ENCODE results near the gene TCF23.

DNA sequence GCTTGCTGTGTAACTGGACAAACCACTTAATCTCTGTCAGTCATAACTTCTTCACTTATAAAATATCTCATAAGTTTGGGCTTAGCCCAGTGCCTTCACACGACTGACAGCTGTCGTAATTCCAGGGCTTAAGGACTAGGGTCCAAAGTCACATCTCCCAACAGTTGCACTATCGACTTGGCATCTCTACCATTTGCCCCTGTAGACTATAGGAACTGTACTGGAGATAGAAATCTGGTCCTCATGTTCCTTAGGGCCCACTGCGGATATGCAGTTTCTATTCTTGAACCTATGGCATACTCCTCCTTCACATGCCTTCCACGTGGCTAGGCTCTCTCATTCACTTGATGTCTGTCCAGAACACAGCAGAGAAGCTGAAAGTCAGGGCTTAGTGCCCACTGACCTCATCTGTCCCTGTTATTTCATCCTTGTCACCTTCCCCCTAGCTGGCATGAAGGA is 22.5 kb upstream of the TCF23 start:
- TF ChIP-seq EZH2phosphoT487 (IDR thresholded peaks at IDR 0.05; ENCODE audit: unreplicated experiment) (no peak), CTCF (conservative IDR thresholded peaks at IDR 0.05; ENCODE audit: low read depth in 2 of 2) (no peak), ZNF114 (CRISPR knock-in tag; IDR thresholded peaks at IDR 0.05) (no peak), POLR2AphosphoS5 (IDR thresholded peaks at IDR 0.05; ENCODE audit: low read depth) (no peak), EZH2 (IDR thresholded peaks at IDR 0.05; ENCODE audit: low read depth, unreplicated experiment) (no peak), CREB1 (CRISPR knock-in tag; IDR thresholded peaks at IDR 0.05; ENCODE audit: low read depth) (no peak), STAT1 (IDR thresholded peaks at IDR 0.05; ENCODE audit: unreplicated experiment) (no peak), JUNB (IDR thresholded peaks at IDR 0.05; ENCODE audit: unreplicated experiment) (no peak), ZNF462 (CRISPR knock-in tag; IDR thresholded peaks at IDR 0.05) (no peak)
- TF ChIP-seq, protein P1, sequence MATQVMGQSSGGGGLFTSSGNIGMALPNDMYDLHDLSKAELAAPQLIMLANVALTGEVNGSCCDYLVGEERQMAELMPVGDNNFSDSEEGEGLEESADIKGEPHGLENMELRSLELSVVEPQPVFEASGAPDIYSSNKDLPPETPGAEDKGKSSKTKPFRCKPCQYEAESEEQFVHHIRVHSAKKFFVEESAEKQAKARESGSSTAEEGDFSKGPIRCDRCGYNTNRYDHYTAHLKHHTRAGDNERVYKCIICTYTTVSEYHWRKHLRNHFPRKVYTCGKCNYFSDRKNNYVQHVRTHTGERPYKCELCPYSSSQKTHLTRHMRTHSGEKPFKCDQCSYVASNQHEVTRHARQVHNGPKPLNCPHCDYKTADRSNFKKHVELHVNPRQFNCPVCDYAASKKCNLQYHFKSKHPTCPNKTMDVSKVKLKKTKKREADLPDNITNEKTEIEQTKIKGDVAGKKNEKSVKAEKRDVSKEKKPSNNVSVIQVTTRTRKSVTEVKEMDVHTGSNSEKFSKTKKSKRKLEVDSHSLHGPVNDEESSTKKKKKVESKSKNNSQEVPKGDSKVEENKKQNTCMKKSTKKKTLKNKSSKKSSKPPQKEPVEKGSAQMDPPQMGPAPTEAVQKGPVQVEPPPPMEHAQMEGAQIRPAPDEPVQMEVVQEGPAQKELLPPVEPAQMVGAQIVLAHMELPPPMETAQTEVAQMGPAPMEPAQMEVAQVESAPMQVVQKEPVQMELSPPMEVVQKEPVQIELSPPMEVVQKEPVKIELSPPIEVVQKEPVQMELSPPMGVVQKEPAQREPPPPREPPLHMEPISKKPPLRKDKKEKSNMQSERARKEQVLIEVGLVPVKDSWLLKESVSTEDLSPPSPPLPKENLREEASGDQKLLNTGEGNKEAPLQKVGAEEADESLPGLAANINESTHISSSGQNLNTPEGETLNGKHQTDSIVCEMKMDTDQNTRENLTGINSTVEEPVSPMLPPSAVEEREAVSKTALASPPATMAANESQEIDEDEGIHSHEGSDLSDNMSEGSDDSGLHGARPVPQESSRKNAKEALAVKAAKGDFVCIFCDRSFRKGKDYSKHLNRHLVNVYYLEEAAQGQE (IDR thresholded peaks at IDR 0.05; ENCODE audit: unreplicated experiment) = no peak
